ENCODE data around the gene PCDHB5. TPM values are rescaled to one million over a fixed set of nuclear protein-coding genes. Genes with fewer than 3 reads are reported as not detected.
A peak's percentile ranks its signal among the peaks of the same experiment; 100 is the strongest.

Gene PCDHB5
- polyA plus RNA-seq, 2 of the 4 experiments (the other 2 are of a cell fraction) = 1.4 to 2.0 TPM

GRCh38 chr5:141105350-141105749 lies 29.7 kb upstream of the PCDHB5 start:
- no peak overlapping the region for H3K4me3 ChIP-seq
- ChIA-PET POLR2A (no interaction called here), CTCF (interaction anchor here (0.9 kb wide), 1 partner anchor 21 kb away, joined by 3 read pairs; no protein-coding TSS in a partner anchor)
- H3K4me2 ChIP-seq = no peak overlapping the region
- no peaks in the 10 kb centered on the region for H3K4me1 ChIP-seq
- H3K9me3 ChIP-seq = peaks cover 10% of the 10 kb centered on the region
- DNase-seq (ENCODE audit: low read depth in 1 of 2, low spot score in 1 of 2) = no peak
- WGBS (ENCODE audit: missing lambda C conversion rate) = 58% methylated on average over 2 of the region's 2 CpGs
- H3K27ac ChIP-seq = no peak overlapping the region
- no peak for FAIRE-seq
- ATAC-seq = no peak
- TF ChIP-seq, protein P1, sequence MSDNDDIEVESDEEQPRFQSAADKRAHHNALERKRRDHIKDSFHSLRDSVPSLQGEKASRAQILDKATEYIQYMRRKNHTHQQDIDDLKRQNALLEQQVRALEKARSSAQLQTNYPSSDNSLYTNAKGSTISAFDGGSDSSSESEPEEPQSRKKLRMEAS (IDR thresholded peaks at IDR 0.05) = no peak
- peak; percentile 71 for TF ChIP-seq MAFK (IDR thresholded peaks at IDR 0.05; ENCODE audit: partially characterized antibody)
- TF ChIP-seq, protein P2, sequence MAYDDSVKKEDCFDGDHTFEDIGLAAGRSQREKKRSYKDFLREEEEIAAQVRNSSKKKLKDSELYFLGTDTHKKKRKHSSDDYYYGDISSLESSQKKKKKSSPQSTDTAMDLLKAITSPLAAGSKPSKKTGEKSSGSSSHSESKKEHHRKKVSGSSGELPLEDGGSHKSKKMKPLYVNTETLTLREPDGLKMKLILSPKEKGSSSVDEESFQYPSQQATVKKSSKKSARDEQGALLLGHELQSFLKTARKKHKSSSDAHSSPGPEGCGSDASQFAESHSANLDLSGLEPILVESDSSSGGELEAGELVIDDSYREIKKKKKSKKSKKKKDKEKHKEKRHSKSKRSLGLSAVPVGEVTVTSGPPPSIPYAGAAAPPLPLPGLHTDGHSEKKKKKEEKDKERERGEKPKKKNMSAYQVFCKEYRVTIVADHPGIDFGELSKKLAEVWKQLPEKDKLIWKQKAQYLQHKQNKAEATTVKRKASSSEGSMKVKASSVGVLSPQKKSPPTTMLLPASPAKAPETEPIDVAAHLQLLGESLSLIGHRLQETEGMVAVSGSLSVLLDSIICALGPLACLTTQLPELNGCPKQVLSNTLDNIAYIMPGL (CRISPR knock-in tag; IDR thresholded peaks at IDR 0.05; ENCODE audit: borderline replicate concordance) = no peak
- no peak for TF ChIP-seq KDM1A (IDR thresholded peaks at IDR 0.05; ENCODE audit: low read depth)
- no peak for TF ChIP-seq ATOH8 (CRISPR knock-in tag; IDR thresholded peaks at IDR 0.05; ENCODE audit: low read depth)
- TF ChIP-seq TP53 (CRISPR knock-in tag; IDR thresholded peaks at IDR 0.05) = no peak
- TF ChIP-seq FOXS1 (CRISPR knock-in tag; IDR thresholded peaks at IDR 0.05) = no peak
- no peak for TF ChIP-seq USF2 (IDR thresholded peaks at IDR 0.05)
- TF ChIP-seq NFE2L2 (conservative IDR thresholded peaks at IDR 0.05; ENCODE audit: low read length) = 0 out of 2 replicates have a peak, but pooled peaks have one; percentile 34
- no peak for TF ChIP-seq FOSB (CRISPR knock-in tag; IDR thresholded peaks at IDR 0.05)
- TF ChIP-seq ZC3H11A (IDR thresholded peaks at IDR 0.05) = no peak
- no peak for TF ChIP-seq HDAC2 (IDR thresholded peaks at IDR 0.05)
- TF ChIP-seq ZNF302 (CRISPR knock-in tag; IDR thresholded peaks at IDR 0.05) = no peak

DNA sequence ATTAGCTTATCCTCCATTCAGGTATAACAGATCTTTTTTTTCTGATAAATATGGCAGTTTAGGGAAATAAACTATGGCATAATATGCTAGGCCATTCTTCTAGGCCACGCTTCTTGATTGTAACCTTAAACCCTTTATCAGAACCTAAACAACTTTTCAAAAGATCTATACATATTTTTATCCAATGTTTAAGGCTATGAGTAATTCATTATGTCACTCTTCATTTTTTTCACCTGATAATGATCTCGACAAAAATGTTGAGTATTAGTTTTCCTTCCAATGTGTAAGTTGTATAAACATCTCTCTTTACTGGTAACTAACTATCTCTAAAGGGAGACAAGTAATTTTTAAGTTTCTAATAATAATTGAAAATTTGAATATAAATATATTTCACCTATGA lies 15.8 kb upstream of the PCDHB5 start:
- no peak for FAIRE-seq
- TF ChIP-seq ESRRA (IDR thresholded peaks at IDR 0.05; ENCODE audit: borderline replicate concordance, low read length) = no peak
- no peaks in the 10 kb centered on the region for H3K4me1 ChIP-seq
- no peak overlapping the region for H3K4me2 ChIP-seq
- no peak overlapping the region for H3K27ac ChIP-seq
- WGBS (ENCODE audit: missing lambda C conversion rate) = 1% methylated on average over 2 of the region's 2 CpGs
- ATAC-seq = no peak
- DNase-seq (ENCODE audit: low read depth in 1 of 2, low spot score in 1 of 2) = no peak
- POLR2A ChIA-PET = no interaction called here
- H3K4me3 ChIP-seq = no peak overlapping the region
- CTCF ChIA-PET = no interaction called here
- peaks cover 21% of the 10 kb centered on the region for H3K9me3 ChIP-seq

- ATAC-seq (no peak), FAIRE-seq (no peak), DNase-seq (ENCODE audit: low read depth in 1 of 2, low spot score in 1 of 2) (peak in 1 of 2 experiments; percentile 10)
- Histone ChIP-seq H3K4me3 (no peak within 1 kb of the TSS), H3K4me2 (no peak within 1 kb of the TSS), H3K9me3 (peaks cover 19% of the 10 kb centered on the region; the same call in 2 of the 3 replicates), H3K4me1 (no peaks in the 10 kb centered on the region), H3K27ac (no peak within 1 kb of the TSS)
- 51% methylated on average over 16 of the region's 16 CpGs for WGBS (ENCODE audit: missing lambda C conversion rate)
- TF ChIP-seq HOXB5 (CRISPR knock-in tag; IDR thresholded peaks at IDR 0.05) (no peak), ZSCAN20 (CRISPR knock-in tag; IDR thresholded peaks at IDR 0.05) (no peak), EP300 (IDR thresholded peaks at IDR 0.05) (no peak), POLR2A (IDR thresholded peaks at IDR 0.05; ENCODE audit: low read length) (no peak), ZC3H11A (IDR thresholded peaks at IDR 0.05) (no peak), FOSL2 (IDR thresholded peaks at IDR 0.05) (no peak), FOSL2 (CRISPR knock-in tag; IDR thresholded peaks at IDR 0.05) (no peak), E2F6 (IDR thresholded peaks at IDR 0.05; ENCODE audit: borderline replicate concordance, low read depth) (no peak), JUNB (IDR thresholded peaks at IDR 0.05) (no peak), JUN (IDR thresholded peaks at IDR 0.05) (no peak), MAFK (IDR thresholded peaks at IDR 0.05; ENCODE audit: partially characterized antibody) (no peak), ATOH8 (CRISPR knock-in tag; IDR thresholded peaks at IDR 0.05; ENCODE audit: low read depth) (no peak), TP53 (CRISPR knock-in tag; IDR thresholded peaks at IDR 0.05) (no peak)
- TF ChIP-seq, protein P3, sequence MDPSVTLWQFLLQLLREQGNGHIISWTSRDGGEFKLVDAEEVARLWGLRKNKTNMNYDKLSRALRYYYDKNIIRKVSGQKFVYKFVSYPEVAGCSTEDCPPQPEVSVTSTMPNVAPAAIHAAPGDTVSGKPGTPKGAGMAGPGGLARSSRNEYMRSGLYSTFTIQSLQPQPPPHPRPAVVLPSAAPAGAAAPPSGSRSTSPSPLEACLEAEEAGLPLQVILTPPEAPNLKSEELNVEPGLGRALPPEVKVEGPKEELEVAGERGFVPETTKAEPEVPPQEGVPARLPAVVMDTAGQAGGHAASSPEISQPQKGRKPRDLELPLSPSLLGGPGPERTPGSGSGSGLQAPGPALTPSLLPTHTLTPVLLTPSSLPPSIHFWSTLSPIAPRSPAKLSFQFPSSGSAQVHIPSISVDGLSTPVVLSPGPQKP (IDR thresholded peaks at IDR 0.05; ENCODE audit: low read depth, low read length) = no peak
- TF ChIP-seq, protein P4, sequence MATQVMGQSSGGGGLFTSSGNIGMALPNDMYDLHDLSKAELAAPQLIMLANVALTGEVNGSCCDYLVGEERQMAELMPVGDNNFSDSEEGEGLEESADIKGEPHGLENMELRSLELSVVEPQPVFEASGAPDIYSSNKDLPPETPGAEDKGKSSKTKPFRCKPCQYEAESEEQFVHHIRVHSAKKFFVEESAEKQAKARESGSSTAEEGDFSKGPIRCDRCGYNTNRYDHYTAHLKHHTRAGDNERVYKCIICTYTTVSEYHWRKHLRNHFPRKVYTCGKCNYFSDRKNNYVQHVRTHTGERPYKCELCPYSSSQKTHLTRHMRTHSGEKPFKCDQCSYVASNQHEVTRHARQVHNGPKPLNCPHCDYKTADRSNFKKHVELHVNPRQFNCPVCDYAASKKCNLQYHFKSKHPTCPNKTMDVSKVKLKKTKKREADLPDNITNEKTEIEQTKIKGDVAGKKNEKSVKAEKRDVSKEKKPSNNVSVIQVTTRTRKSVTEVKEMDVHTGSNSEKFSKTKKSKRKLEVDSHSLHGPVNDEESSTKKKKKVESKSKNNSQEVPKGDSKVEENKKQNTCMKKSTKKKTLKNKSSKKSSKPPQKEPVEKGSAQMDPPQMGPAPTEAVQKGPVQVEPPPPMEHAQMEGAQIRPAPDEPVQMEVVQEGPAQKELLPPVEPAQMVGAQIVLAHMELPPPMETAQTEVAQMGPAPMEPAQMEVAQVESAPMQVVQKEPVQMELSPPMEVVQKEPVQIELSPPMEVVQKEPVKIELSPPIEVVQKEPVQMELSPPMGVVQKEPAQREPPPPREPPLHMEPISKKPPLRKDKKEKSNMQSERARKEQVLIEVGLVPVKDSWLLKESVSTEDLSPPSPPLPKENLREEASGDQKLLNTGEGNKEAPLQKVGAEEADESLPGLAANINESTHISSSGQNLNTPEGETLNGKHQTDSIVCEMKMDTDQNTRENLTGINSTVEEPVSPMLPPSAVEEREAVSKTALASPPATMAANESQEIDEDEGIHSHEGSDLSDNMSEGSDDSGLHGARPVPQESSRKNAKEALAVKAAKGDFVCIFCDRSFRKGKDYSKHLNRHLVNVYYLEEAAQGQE (IDR thresholded peaks at IDR 0.05) = no peak
- ChIA-PET POLR2A (no interaction called here), CTCF (interaction anchor here (1.5 kb wide), 1 partner anchor 442 kb away, joined by 4 read pairs; no protein-coding TSS in a partner anchor)
Observed at GRCh38 chr5:141121563-141121962, 13.4 kb upstream of the PCDHB5 start, which contains the start of gene PCDHB4. Gene PCDHB4, plus strand, starts transcription at chr5:141121818. Its CDS starts 181 bp downstream, at chr5:141121999.
